Lung (tissue), 12 donors: Measurements from ENCODE around the gene FHOD3. TPM values are rescaled to one million over a fixed set of nuclear protein-coding genes. Genes with fewer than 3 reads are reported as not detected.
A peak's percentile ranks its signal among the peaks of the same experiment; 100 is the strongest.

Experiments used
- ATAC-seq: fragments of 200-7000 bp; cut with Tn5 transposase; one replicate; pipeline ENCODE4 v1.9.1; 2020; ENCODE audit warnings: moderate number of reproducible peaks; ENCODE audit not compliant: insufficient read depth, low FRiP score
- DNase-seq, 3 donors: peaks; one replicate each; pipeline ENCODE4 v3.0.0-alpha.2; 2013 to 2017
- H3K27ac ChIP-seq, 2 donors: one replicate each; pipeline ENCODE4 v1.5.1; 2013; ENCODE audit warnings: mild to moderate bottlenecking in 2 of 2, moderate library complexity in 2 of 2, control low read depth in 1 of 2, inconsistent platforms in 1 of 2, low read depth in 1 of 2, low read length in 1 of 2
- H3K27me3 ChIP-seq, 3 donors: one replicate each; pipeline ENCODE4 v1.5.1; 2013; ENCODE audit warnings: low read length in 2 of 3; ENCODE audit not compliant: control insufficient read depth in 3 of 3, insufficient read depth in 3 of 3
- H3K36me3 ChIP-seq, 4 donors: one replicate each; pipeline ENCODE4 v1.5.1; 2013; ENCODE audit warnings: low read length in 4 of 4, mild to moderate bottlenecking in 1 of 4, moderate library complexity in 1 of 4; ENCODE audit not compliant: control insufficient read depth in 4 of 4, insufficient read depth in 4 of 4
- H3K4me1 ChIP-seq, 5 donors: one replicate each; pipeline ENCODE4 v1.5.1; 2013; ENCODE audit warnings: low read length in 5 of 5, mild to moderate bottlenecking in 2 of 5, moderate library complexity in 1 of 5; ENCODE audit not compliant: control insufficient read depth in 5 of 5, insufficient read depth in 5 of 5
- H3K4me3 ChIP-seq: one replicate; pipeline ENCODE4 v1.5.1; 2013; ENCODE audit warnings: mild to moderate bottlenecking, control low read depth, moderate library complexity
- H3K9ac ChIP-seq, 2 donors: one replicate each; pipeline ENCODE4 v1.5.1; 2013; ENCODE audit warnings: low read length in 2 of 2, control low read depth in 1 of 2; ENCODE audit not compliant: insufficient read depth in 1 of 2
- H3K9me3 ChIP-seq, 4 donors: one replicate each; pipeline ENCODE4 v1.5.1; 2013; ENCODE audit warnings: low read length in 3 of 4, mild to moderate bottlenecking in 1 of 4, moderate library complexity in 1 of 4; ENCODE audit not compliant: control insufficient read depth in 4 of 4, insufficient read depth in 3 of 4
- WGBS, 2 donors: extraction: QIAGEN DNeasy Blood & Tissue Kit; methylation state at CpG; one replicate each; pipeline ENCODE4 v1.1.7; 2013; 5-methylcytosine and 5-hydroxymethylcytosine counted together
- polyA plus RNA-seq, 2 donors: library from polyadenylated mRNA; stranded (reverse); fragments of 200-250 nt; gene quantifications; one replicate each; pipeline ENCODE4 v1.2.1, GENCODE V29; 2013
- total RNA-seq, 2 donors: library from RNA; depleted of rRNA in 1 of 2; stranded (reverse); fragments of >200 nt in 1 of 2; gene quantifications; one replicate each; pipeline ENCODE4 v1.2.1, GENCODE V29; 2014 to 2021
- TF ChIP-seq, protein P1 (sequence below): IDR thresholded peaks from 2 replicates; pipeline ENCODE4 v1.5.1; 2012; ENCODE audit warnings: mild to moderate bottlenecking; ENCODE audit errors: control extremely low read depth, extremely low read depth
- donor health status: control.
- donor health status: control.
- donor health status: Bipolar disorder and iron deficiency.
- donor health status: healthy.
- donor health status: DM: yes; HTN: yes; CAD: no.

The FHOD3 gene
- total and polyA plus RNA-seq, 4 donors, result 1.0 to 7.4 (median 2.9) TPM

DNA sequence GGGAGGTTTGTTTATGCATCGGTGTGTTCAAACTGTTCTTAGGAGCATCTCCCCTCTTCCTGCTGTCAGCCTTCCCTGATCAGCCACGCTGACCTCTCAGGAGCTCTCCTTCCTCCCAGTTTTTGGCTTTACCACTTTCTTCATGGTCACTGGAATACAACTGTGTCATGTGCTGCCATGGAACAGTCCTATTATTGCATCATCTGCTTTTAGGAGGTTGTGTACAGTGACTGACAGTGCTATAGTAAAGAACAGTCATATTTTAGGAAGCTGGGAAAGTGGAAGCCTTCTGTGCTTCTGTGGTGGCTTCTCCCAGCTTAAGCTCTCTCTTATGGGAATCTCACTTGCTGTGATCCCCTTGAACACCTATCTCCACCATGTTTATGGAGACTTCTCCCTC, 365.8 kb downstream of the FHOD3 start:
- ATAC-seq, result no peak
- no peaks in the 10 kb centered on the region for H3K36me3 ChIP-seq
- peak in 1 of 3 donors; percentile 8 for DNase-seq
- no peak overlapping the region for H3K27ac ChIP-seq
- H3K4me3 ChIP-seq, result no peak overlapping the region
- H3K27me3 ChIP-seq, result no peaks in the 10 kb centered on the region
- H3K4me1 ChIP-seq, result peaks cover 0 to 6% (median 0%) of the 10 kb centered on the region in 5 donors
- H3K9ac ChIP-seq, result no peak overlapping the region
- WGBS, 2 donors, result 73 to 79% methylated on average over 2 of the region's 2 CpGs
- H3K9me3 ChIP-seq, result no peaks in the 10 kb centered on the region
- TF ChIP-seq, protein P1, sequence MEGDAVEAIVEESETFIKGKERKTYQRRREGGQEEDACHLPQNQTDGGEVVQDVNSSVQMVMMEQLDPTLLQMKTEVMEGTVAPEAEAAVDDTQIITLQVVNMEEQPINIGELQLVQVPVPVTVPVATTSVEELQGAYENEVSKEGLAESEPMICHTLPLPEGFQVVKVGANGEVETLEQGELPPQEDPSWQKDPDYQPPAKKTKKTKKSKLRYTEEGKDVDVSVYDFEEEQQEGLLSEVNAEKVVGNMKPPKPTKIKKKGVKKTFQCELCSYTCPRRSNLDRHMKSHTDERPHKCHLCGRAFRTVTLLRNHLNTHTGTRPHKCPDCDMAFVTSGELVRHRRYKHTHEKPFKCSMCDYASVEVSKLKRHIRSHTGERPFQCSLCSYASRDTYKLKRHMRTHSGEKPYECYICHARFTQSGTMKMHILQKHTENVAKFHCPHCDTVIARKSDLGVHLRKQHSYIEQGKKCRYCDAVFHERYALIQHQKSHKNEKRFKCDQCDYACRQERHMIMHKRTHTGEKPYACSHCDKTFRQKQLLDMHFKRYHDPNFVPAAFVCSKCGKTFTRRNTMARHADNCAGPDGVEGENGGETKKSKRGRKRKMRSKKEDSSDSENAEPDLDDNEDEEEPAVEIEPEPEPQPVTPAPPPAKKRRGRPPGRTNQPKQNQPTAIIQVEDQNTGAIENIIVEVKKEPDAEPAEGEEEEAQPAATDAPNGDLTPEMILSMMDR, result no peak

DNA sequence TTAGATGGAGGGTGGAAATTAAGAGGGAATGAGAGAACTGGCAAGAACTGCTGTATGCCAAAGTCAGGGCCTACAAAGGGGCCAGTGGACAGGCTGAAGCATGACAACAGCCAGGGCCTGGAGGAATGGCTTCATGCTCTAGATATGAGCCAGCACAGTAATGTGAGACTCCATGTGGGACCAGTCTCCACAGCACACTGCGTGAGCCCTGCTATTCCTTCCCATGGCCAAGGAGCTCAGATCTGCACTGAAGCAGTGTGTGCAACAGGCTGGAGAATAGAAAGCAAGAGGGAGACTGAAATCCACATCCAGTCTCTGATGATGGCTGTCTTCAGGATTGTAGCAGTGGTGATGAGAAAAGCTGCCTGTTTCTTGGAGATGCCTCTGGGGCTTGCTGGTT, 368.4 kb downstream of the FHOD3 start:
- H3K27ac ChIP-seq, result no peak overlapping the region
- peaks cover 0 to 6% (median 0%) of the 10 kb centered on the region in 5 donors for H3K4me1 ChIP-seq
- H3K9ac ChIP-seq, result no peak overlapping the region
- TF ChIP-seq, protein P1, result no peak
- no peaks in the 10 kb centered on the region for H3K36me3 ChIP-seq
- WGBS, 2 donors, result 96 to 100% methylated on average over 1 of the region's 1 CpG
- no peak for ATAC-seq
- no peaks in the 10 kb centered on the region for H3K27me3 ChIP-seq
- no peak overlapping the region for H3K4me3 ChIP-seq
- no peaks in the 10 kb centered on the region for H3K9me3 ChIP-seq
- no peak for DNase-seq

DNA sequence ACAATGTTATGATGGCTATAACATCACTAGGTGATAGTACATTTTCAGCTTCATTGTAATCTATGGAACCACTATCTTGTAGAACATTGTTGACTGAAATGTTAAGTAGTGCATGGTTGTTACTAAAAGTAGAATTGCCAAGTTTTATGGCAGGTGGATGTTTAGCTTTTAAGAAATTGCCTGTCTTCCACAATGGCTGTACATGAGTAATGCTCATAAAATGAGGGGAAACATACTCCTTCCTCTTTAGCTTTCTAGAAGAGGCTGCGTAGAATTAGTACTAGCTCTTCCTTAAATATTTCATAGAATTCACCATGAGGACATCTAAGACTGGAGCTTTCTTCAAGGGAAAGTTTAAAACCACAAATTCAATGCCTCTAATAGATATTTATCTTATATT, 370.3 kb downstream of the FHOD3 start:
- ATAC-seq (no peak), DNase-seq (no peak)
- no peaks in the 10 kb centered on the region for H3K27me3 ChIP-seq
- no peak overlapping the region for H3K4me3 ChIP-seq
- TF ChIP-seq, protein P1, result no peak
- peaks cover 0 to 4% (median 0%) of the 10 kb centered on the region in 5 donors for H3K4me1 ChIP-seq
- H3K9ac ChIP-seq, result no peak overlapping the region
- WGBS, 2 donors, result 72 to 80% methylated on average over 1 of the region's 1 CpG
- no peaks in the 10 kb centered on the region for H3K36me3 ChIP-seq
- H3K9me3 ChIP-seq, result no peaks in the 10 kb centered on the region
- H3K27ac ChIP-seq, result no peak overlapping the region

DNA sequence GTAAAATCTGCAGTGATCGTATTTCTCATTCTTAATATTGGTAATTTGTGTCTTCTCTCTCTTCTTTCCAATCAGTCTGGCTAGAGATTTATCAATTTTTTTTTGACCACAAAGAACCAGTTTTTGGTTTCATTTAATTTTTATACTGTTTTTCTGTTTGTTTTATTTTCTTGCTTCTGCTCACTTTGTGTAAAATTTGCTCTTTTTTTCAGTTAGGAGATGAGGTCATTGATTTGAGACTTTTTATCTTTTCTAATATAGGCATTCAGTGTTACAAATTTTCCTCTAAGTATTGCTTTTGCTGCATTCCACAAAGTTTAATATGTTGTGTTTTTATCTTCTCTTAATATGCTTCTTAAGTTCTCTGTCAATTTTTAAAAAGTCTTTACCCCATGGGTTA, 370.8 kb downstream of the FHOD3 start:
- Histone ChIP-seq H3K4me3 (no peak overlapping the region), H3K36me3 (no peaks in the 10 kb centered on the region), H3K27me3 (no peaks in the 10 kb centered on the region), H3K4me1 (peaks cover 0 to 4% (median 2%) of the 10 kb centered on the region in 5 donors), H3K27ac (no peak overlapping the region), H3K9ac (no peak overlapping the region), H3K9me3 (no peaks in the 10 kb centered on the region)
- DNase-seq (no peak), ATAC-seq (no peak)
- 92 to 94% methylated on average over 1 of the region's 1 CpG for WGBS, 2 donors
- TF ChIP-seq, protein P1, result no peak
